Renal cortical epithelial cell (primary cell): ENCODE results near the gene PRRX2. TPM values are rescaled to one million over a fixed set of nuclear protein-coding genes. Genes with fewer than 3 reads are reported as not detected.

ENCODE experiments used
- DNase-seq: peaks from one replicate; pipeline ENCODE4 v3.0.0-alpha.2; 2011; ENCODE audit warnings: low read depth
- total RNA-seq: library from RNA; depleted of rRNA; stranded (reverse); fragments of >200 nt; gene quantifications from 2 replicates; pipeline ENCODE4 v1.2.3, GENCODE V29; 2014

The PRRX2 gene
- 0.45 TPM in 1 of 2 replicates, not detected in the other for total RNA-seq

GRCh38 chr9:129665389-129665775 lies at the start of gene PRRX2:
Gene PRRX2 (plus strand): TSS chr9:129665647. CDS start chr9:129665868, 221 bp downstream.
- no peak for DNase-seq

GRCh38 chr9:129617167-129617566 lies 48.3 kb upstream of the PRRX2 start:
- DNase-seq = peak; percentile 58

- DNase-seq = no peak
Observed at GRCh38 chr9:129619787-129620668, 45.4 kb upstream of the PRRX2 start.

GRCh38 chr9:129620669-129621295 lies 44.7 kb upstream of the PRRX2 start, which contains the start of gene C9orf50:
Gene C9orf50 (minus strand): TSS chr9:129621101. CDS start chr9:129620574, 527 bp downstream.
- no peak for DNase-seq

GRCh38 chr9:129623331-129623730 lies 42.1 kb upstream of the PRRX2 start:
- no peak for DNase-seq

- DNase-seq = peak; percentile 27
Observed at GRCh38 chr9:129624168-129624759, 41.2 kb upstream of the PRRX2 start.

GRCh38 chr9:129624947-129625346 lies 40.5 kb upstream of the PRRX2 start:
- peak; percentile 34 for DNase-seq

- peak; percentile 45 for DNase-seq
Observed at GRCh38 chr9:129626079-129626624, 39.3 kb upstream of the PRRX2 start, which contains the start of gene NTMT1. Gene NTMT1 (plus strand): TSS chr9:129626163. CDS start chr9:129632704, 6,541 bp downstream.

GRCh38 chr9:129626625-129627284 lies 38.7 kb upstream of the PRRX2 start:
- peak; percentile 52 for DNase-seq

GRCh38 chr9:129627556-129628440 lies 37.6 kb upstream of the PRRX2 start:
- no peak for DNase-seq

GRCh38 chr9:129628709-129629108 lies 36.7 kb upstream of the PRRX2 start:
- DNase-seq = no peak

- no peak for DNase-seq
Observed at GRCh38 chr9:129629251-129629820, 36.1 kb upstream of the PRRX2 start.

GRCh38 chr9:129630967-129631673 lies 34.3 kb upstream of the PRRX2 start:
- peak; percentile 45 for DNase-seq

GRCh38 chr9:129631674-129632129 lies 33.7 kb upstream of the PRRX2 start:
- no peak for DNase-seq

- peak; percentile 16 for DNase-seq
Observed at GRCh38 chr9:129632460-129632859, 33.0 kb upstream of the PRRX2 start.

GRCh38 chr9:129633207-129633606 lies 32.2 kb upstream of the PRRX2 start:
- DNase-seq = no peak

- DNase-seq = no peak
Observed at GRCh38 chr9:129633848-129634247, 31.6 kb upstream of the PRRX2 start.

GRCh38 chr9:129635099-129636065 lies 30.1 kb upstream of the PRRX2 start:
- no peak for DNase-seq
